ENCODE measurements around the gene ZNF598.
"Not testable (repeated sequence)": the region's sequence is repeated elsewhere in the genome, so short reads cannot be mapped to it uniquely, and the experiment has no call there.

The ZNF598 gene

GRCh38 chr16:1968146-1968953 lies 41.3 kb downstream of the ZNF598 start:
- TF ChIP-seq GATA1 (IDR thresholded peaks at IDR 0.05; ENCODE audit: low read depth, low read length) = no peak
- TF ChIP-seq POLR2A (IDR thresholded peaks at IDR 0.05; ENCODE audit: low read length) = no peak
- DNase-seq = no peak

GRCh38 chr16:1966460-1966859 lies 43.2 kb downstream of the ZNF598 start, which contains the start of gene RNF151:
TSS of gene RNF151 (plus strand) at chr16:1966856. CDS start at chr16:1966882, 26 bp downstream.
- TF ChIP-seq GATA1 (IDR thresholded peaks at IDR 0.05; ENCODE audit: low read depth, low read length) (no peak), POLR2A (IDR thresholded peaks at IDR 0.05; ENCODE audit: low read length) (no peak)
- no peak for DNase-seq

- no peak for TF ChIP-seq POLR2A (IDR thresholded peaks at IDR 0.05; ENCODE audit: low read length)
- TF ChIP-seq GATA1 (IDR thresholded peaks at IDR 0.05; ENCODE audit: low read depth, low read length) = no peak
- DNase-seq = peak; percentile 66 to 73
These were observed 44.1 kb downstream of the ZNF598 start for GRCh38 chr16:1965396-1966001.

- TF ChIP-seq GATA1 (IDR thresholded peaks at IDR 0.05; ENCODE audit: low read depth, low read length) (no peak), POLR2A (IDR thresholded peaks at IDR 0.05; ENCODE audit: low read length) (peak; percentile 99)
- peak; percentile 99 for DNase-seq
These were observed 44.9 kb downstream of the ZNF598 start, which contains the start of gene RPS2 for GRCh38 chr16:1964506-1965395. TSS of gene RPS2 (minus strand) at chr16:1964826. CDS start at chr16:1964625, 201 bp downstream.

GRCh38 chr16:1963806-1964505 lies 45.7 kb downstream of the ZNF598 start:
- TF ChIP-seq POLR2A (IDR thresholded peaks at IDR 0.05; ENCODE audit: low read length) (no peak), GATA1 (IDR thresholded peaks at IDR 0.05; ENCODE audit: low read depth, low read length) (no peak)
- DNase-seq = peak; percentile 73 to 81

- DNase-seq = not testable (repeated sequence)
- TF ChIP-seq POLR2A (IDR thresholded peaks at IDR 0.05; ENCODE audit: low read length) = peak; percentile 4
These were observed 47.2 kb downstream of the ZNF598 start for GRCh38 chr16:1962161-1963153.

- TF ChIP-seq GATA1 (IDR thresholded peaks at IDR 0.05; ENCODE audit: low read depth, low read length) = no peak
- TF ChIP-seq POLR2A (IDR thresholded peaks at IDR 0.05; ENCODE audit: low read length) = no peak
These were observed 48.0 kb downstream of the ZNF598 start for GRCh38 chr16:1961651-1962067.

GRCh38 chr16:1960665-1961630 lies 48.7 kb downstream of the ZNF598 start:
- peak; percentile 83 for TF ChIP-seq POLR2A (IDR thresholded peaks at IDR 0.05; ENCODE audit: low read length)
- TF ChIP-seq GATA1 (IDR thresholded peaks at IDR 0.05; ENCODE audit: low read depth, low read length) = no peak
- peak in 1 of 2 experiments; percentile 64 for DNase-seq

More at GRCh38 chr16:1961651-1962067, 48.0 kb downstream of the ZNF598 start:
- peak in 1 of 2 experiments; percentile 41 for DNase-seq

GRCh38 chr16:1959269-1960039 lies 50.2 kb downstream of the ZNF598 start, which contains the start of gene NDUFB10:
TSS of gene NDUFB10 (plus strand) at chr16:1959538. CDS start at chr16:1959625, 87 bp downstream.
- DNase-seq = peak; percentile 91 to 95
- TF ChIP-seq GATA1 (IDR thresholded peaks at IDR 0.05; ENCODE audit: low read depth, low read length) (no peak), POLR2A (IDR thresholded peaks at IDR 0.05; ENCODE audit: low read length) (peak; percentile 66)

GRCh38 chr16:1958715-1959268 lies 50.8 kb downstream of the ZNF598 start:
- DNase-seq = no peak
- TF ChIP-seq POLR2A (IDR thresholded peaks at IDR 0.05; ENCODE audit: low read length) (no peak), GATA1 (IDR thresholded peaks at IDR 0.05; ENCODE audit: low read depth, low read length) (no peak)

GRCh38 chr16:1958143-1958491 lies 51.5 kb downstream of the ZNF598 start:
- DNase-seq = not testable (repeated sequence)

GRCh38 chr16:1957434-1958142 lies 52.0 kb downstream of the ZNF598 start:
- not testable (repeated sequence) for DNase-seq

Data from erythroblast (primary cell).